Activated T-helper 9 cell treated with anti-CD3 and anti-CD28 coated beads, Interleukin-2, amount 50 U/mL, for 16 hours (primary cell): ENCODE data around the gene ADPRS.

Experiments used
- DNase-seq: peaks from one replicate; pipeline ENCODE4 v3.0.0-alpha.2; 2020; ENCODE audit warnings: low read depth

The ADPRS gene

DNA sequence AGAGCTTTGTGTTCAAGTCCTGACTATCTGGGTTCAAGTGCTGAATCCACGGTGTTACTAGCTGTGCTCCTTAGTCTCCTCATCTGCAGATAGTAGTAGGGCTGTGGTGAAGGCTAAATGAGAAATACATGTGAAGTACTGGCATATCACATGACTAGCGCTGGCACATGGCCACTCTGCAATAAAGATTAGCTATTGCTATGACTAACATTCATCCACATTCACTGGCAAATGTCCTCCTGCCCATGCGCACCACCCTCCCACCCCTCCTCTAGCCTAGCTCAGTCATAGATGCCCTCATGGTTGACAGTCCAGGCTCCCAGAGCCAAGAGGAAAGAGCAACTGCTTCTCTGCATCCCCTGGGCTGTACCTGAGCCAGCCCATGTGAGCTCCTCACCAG lies 44.8 kb downstream of the ADPRS start:
- DNase-seq, result no peak

DNA sequence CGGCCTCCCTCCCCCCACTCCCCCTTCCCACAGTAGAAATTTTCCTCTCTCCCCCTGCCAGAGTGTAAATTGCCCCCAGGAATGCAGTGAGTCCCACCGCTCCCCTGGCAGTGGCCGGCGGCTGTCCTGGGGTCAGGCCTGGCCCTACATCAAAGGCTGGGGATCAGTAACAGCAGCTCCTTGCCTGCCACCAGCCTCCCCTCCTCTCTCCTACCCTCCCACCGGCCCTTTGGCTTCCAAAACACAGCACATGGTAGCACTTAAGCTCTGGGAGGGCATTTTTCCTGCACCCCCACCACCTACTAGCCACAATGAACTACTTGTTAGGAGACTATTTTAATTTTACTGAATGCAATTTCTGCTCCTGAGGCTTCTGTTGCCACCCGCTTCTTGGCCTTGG lies 45.3 kb downstream of the ADPRS start:
- no peak for DNase-seq

DNA sequence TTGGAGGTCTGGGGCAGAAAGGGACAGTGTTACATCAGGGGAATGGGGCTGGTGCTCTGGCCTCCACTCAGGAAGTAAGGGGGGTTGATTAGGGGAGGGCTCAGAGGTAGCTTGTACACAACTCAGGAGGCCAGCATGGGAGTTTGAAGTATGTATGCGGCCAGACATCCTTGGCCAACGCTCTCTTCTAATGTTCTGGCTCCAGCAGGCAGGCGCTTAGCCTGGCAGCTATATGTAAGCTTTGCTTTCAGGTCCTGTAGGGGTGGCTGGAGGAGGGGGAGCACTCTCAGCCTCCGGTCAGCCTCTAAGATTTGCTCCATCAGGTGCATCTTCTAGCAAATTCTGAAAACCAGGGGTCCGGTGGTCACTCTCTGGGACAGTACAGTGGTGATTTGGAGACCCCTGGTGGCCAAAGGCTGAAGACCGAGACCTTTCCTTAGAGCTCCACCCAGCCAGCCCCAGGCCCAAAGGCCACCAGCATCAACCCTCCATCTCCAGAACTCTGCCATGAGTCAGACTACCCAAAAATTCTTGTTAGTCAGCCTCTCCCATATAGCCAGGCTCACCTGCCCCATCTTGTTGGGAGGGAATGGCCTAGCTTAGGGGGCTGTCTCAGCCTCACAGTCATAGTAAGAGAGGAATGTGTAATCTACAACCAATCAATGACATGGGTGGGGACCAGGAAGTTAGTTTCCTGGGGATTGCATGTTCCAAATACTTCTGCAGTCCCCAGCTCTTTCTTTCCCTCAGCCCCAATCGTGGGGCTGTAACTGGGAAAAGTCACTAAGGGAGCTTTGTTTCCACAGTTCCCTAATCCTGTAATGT lies 46.0 kb downstream of the ADPRS start:
- no peak for DNase-seq

DNA sequence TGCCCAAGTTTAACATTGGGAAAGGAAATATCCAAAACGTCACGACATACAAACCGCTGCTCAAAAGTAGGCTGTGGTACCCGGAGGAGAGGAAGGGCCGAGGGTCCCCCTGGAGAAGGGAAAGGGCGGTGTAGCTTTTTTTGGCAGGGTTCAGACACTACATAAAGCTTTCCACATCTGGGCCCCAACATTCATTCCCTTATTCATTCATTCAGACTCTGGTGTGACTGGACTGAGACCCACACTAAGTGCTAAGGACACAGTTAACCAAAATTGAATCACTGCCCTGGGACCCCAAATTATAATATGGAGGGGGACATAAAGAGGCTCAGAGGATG lies 46.6 kb downstream of the ADPRS start:
- DNase-seq, result no peak

DNA sequence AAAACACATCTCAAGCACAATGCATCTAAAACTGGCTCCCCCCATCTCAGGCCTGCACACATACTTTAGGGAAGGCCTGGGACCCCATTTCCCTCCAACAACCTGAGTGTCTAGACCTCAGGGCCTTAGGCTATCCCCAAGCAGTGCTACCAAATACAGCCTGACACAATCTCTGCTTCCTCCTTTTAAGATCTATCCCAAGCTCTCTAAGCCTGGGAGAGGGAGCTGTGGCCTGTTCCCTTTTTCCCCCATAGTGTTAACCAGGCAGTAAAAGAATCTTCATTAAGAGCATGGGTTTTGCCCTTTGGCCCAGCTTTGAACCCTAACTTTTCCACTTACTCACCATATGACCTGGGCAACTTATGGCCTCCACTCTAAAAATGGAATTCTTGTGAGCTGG lies 47.1 kb downstream of the ADPRS start:
- DNase-seq, result no peak

DNA sequence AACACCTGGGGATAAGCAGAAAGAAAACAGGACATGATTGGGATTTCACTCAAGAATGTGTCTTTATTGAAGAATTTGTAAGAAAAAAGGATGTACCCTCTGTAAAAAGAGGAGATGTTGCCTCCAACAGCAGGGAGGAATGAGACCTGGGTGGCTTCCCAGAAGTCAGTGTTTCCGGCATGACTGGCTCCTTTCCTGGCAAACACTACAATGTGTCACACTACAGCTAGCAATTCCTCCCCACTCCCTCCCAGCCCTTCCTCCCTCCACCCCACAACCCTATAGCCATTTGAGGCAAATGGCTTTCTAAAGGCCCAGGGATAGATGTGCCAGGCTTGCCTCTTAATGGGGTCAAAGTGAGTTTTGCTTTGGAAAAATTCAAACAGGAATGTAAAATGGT lies 47.8 kb downstream of the ADPRS start:
- no peak for DNase-seq

DNA sequence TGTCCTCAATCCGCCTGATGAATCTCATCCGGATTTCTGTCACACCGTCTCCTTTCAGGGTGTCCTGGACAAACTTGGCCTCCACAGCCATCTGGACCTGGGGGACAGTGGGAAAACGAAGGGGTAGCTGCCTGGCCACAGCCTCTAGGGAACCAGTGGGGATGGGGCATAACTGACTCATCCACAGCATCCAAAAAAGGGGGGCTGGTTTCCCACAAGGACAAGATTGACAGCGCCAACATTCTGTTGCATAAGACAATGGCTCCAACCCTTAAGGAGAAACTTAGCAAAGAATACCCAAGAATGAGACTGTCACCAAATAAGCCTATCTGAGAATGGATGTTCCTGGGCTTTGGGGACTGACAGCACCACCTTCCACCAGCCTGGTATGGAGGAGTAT lies 48.5 kb downstream of the ADPRS start:
- DNase-seq, result no peak

DNA sequence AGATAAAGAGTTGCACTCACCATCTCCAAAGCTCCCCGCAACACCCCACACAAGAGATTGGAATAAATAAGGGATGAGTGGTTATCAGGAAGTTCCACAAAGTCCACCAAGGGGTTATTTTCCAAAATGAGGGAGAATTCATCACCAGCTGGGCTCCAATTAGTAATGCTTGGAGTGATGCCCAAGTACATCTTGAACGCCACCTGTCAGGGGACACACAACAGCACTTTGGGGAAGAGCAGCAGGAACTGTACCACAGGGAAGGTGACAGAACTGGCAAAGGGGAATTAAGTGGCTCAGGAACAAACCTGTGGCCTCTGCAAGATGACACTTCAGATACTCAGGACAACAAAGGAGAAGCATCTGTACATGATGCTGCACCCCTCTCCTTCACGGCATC lies 49.1 kb downstream of the ADPRS start:
- DNase-seq, result no peak

DNA sequence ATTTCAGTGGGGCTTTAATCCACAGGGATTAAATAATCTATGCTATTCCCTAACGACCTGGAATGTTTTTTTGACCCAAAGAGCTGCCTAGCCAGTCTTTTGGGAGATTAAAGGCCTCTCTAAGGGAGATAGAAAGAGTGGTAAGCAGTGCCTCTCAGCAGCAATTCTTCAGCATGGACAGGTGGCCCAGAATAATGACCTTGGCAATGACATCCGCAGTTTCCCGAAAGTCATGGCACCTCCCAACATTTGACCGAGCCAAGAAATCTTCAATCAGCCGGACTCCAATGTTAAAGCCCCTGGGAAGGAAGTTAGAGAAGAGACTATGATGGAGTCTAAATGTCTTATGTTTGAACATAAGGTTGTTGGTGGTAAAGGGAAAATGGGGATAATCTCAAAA lies 50.8 kb downstream of the ADPRS start:
- no peak for DNase-seq

DNA sequence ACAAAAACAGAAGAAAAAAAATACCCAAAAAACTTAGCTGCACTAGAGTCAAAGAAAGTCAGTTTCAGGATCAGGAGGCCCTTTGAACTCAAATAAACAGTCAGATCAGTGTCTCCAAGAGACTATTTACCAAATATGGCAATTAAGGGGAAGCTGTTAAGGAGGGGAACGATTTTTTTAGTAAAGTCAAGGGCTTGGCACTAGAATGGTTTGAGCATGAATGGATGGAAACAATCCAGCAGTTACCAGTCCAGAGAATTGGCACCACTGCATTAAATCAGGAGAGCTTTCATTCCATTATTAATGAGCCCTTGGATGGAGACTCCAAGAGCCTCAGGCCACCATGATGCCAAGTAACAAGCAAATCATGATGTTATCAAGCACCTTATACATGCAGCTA lies 53.4 kb downstream of the ADPRS start:
- no peak for DNase-seq

DNA sequence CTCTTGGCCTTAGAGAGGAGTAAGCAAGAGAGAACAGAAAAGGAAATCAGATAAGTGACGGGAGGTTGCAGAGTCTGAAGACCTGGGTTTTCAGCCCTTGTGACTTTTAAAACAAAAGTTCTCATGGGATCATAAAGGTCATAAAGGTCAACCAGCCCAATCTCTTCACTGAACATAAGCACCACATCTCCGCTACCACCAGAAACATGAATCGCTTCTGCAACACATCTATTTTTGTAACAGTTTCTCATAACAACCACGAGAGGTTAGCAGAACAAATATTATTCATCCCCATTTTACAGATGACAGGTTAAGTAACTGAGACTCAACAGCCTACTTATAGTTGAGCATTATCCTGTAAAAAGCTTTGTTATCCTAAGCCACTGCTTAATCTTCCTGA lies 54.7 kb downstream of the ADPRS start:
- no peak for DNase-seq
